Stimulated activated CD8-positive, alpha-beta memory T cell treated with anti-CD3 and anti-CD28 coated beads, Interleukin-12 subunit alpha, Interleukin-12 subunit beta, amount 100 ng/mL, for 1 hour (primary cell): ENCODE data around the gene PPA2.

Source experiments
- DNase-seq: peaks from one replicate; pipeline ENCODE4 v3.0.0-alpha.2; 2020; ENCODE audit warnings: low read depth

The PPA2 gene

DNA sequence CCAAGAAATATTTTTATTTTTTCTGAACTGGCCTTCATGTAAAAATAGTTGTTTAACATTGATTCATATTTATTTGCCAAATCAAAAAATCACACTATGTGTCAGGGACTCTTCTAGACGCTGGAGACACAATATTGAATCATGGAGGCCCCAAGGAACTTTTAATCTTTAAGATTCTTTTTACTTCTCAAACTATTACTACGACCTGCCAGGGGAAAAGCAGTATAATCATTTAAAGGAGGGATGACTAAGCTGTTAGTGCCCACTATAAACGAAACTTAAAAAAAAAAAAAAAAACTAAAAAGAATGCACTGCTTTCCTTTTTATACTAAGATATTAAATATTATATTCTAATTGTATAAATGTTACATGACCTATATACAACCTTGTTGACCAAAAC, 84.7 kb downstream of the PPA2 start:
- no peak for DNase-seq

DNA sequence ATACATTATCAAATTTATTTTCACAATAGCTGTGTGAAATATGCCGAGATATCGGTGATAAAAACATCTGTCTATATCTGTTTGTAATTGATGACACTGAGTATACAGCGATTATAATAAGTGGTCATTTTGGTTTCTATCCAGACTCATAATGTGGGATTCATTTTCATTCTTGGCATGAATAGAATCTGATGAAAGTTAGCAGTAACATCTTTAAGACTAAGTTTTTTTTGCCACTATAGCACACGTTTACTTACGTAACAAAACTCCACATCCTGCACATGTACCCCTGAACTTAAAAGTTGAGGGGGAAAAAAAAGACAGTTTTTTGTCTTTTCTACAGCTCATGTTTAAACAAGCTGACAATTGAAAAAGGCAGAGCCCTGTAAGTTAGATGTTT, 86.4 kb downstream of the PPA2 start:
- DNase-seq = no peak

DNA sequence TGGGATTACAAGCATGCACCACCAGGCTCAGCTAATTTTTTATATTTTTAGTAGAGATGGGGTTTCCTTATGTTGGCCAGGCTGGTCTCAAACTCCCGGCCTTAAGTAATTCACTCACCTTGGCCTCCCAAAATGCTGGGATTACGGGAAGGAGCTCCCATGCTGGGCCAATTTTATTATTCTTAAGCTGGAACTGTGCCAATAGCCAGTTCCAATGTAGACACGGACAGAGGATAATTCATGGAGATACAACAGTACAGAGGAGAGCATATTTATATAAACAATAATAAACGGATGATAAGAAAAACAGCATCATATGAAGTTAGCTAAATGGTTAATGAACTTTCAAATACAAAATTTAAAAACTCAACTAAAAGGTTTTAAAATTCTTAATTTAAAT, 87.8 kb downstream of the PPA2 start:
- DNase-seq = no peak

DNA sequence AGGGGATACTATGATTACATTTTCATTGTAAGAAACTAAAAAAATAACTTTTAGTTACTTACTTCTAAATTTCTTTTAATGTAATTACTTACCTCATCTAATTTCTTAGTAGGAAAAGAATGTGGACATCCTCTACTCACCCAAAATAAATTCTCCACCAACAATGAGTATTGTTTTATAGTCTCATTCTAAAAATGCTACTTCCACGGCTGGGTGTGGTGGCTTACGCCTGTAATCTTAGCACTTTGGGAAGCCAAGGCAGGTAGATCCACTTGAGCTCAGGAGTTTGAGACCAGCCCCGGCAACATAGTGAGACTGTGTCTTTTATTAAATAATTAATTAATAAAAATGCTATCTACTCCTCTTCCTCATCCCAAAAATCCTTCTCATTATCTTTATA, 99.8 kb downstream of the PPA2 start:
- DNase-seq = no peak

DNA sequence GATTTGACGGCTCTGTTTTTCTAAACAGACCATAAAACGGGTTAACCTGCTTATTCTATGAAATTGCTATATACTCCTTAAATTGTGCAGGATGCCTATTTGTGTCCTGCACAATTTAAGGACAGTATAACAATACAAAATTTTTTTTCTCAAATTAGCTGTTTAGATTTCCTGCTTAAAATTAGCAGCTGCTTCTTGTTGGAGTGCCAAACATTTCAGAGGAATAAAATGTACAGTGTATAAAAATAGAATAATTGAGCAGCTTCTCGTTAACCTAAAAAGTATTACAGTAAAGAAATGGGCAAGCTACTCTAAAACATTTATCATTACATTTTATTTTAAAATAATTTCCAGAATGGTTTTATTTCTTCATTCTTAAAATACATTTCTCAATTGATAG, 100.5 kb downstream of the PPA2 start:
- no peak for DNase-seq

DNA sequence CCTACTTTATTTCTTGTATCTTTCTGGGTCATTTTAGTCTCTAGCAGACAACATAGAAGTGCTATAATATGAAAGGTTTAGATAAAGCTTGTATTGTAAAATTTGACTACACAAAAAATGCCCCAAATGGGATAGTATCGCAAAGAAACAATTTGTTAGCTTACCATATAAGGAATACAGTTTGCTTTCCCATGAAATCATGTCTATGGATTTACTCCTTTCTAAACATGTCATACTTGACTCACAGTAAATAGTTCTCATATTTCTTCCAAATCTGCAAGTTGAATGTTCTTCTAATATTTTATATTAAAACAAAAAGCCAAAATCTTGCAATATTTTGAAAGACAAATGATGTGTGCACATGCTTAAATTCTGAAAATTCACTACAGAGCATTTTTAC, 103.9 kb downstream of the PPA2 start:
- DNase-seq = no peak

DNA sequence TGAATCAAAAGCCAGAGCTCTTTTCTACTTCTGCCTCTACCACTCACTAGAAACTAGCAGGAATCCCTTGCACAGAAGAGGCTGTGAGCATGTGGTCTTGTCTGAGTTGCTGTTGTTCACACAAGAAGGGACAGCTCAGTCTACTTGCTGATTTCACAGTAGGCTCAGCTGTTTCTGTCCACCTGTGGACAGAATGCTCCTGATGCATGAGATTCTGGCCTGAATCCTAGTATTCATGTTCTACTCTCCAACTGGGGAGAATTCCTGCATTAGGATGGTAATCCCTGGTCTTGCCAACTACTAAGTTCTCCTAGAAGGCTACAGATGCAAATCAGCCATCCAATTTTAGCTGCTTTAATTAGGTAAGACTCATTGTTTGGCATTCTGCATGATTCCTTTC, 112.8 kb downstream of the PPA2 start:
- DNase-seq = no peak

DNA sequence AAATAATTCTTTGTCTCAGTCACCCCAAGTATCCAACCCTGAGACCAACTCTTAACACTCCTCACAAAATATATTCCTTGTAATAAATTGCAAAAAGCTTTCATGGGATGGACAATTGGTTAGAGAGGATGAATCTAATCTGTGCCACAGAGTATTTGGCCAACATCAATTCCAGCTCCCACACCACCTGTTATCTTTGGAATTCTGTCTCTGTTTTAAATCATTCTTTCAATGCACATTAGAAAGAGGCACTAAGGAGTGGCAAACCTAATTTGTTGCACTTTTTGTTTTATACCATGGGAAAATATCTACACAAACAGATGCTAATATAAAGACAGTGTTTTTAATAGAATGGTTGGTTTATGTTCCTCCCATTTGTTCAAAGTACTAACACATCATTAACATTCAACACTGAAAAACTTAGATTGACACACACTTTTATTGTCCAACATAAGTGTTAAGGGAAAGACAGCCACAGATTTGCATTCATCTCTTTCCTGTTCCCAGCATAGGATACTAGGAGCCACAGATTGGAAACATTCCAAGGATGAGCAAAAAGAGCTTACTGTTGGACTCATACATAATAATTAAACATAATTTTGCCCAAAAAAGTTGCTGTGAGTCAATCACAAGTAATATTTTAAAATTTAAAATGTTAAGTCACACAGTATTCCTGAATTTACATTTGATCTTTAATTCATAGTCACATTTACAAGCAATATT, 116.4 kb downstream of the PPA2 start:
- DNase-seq = no peak

DNA sequence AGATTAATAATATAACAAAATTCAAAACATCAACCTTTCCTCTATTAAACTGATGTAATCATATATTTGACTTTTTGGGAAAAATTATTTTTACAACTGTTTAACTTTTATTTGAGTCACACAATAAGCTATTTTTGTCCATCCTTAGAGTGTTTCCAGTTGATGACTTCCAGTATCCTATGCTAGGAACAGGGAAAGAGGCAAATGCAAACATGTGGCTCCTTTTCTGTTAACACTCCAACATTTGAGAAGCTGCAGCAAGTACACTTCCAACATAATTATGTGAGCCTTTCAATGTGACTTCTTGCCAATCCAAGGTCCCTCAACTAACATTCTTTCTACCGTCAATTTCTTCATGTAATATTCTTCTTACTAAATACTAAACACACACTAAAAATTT, 117.7 kb downstream of the PPA2 start:
- no peak for DNase-seq

DNA sequence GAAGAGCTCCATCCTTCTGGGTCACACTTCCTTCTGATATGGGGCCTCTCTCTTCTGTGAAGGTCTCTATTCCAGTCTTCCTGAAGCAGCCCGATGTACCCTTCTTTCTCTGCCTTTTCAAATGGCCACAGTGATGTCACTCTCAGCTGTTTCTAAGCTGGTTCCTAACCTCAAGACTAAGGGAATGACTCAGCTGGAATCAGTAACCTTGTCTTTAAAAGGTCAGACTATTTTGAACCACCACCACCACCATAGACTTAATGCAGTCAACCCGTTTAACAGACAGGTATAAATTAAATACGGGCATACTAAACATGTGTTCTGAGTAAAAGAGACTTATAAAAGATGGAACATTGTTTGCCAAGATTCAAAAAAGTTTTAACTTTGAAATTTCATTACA, 121.0 kb downstream of the PPA2 start:
- no peak for DNase-seq

DNA sequence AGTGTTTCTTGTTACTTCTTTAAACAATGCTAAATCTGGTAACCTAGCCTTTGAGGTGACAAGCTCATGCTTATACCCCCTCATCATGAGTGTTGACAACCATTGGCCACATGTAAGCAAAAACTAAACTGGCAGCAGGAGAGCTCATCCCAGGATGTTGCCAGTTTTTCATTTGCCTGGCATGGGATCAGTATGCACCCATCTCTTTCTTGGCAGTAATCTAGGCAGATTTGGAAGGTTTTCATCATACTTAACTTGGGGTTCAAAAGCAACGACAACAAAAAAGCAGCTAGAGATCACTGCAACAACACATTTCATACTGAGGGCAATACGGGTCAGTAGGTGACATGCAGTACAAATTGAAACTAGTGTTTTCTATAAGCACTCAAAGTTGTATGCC, 122.0 kb downstream of the PPA2 start:
- no peak for DNase-seq

DNA sequence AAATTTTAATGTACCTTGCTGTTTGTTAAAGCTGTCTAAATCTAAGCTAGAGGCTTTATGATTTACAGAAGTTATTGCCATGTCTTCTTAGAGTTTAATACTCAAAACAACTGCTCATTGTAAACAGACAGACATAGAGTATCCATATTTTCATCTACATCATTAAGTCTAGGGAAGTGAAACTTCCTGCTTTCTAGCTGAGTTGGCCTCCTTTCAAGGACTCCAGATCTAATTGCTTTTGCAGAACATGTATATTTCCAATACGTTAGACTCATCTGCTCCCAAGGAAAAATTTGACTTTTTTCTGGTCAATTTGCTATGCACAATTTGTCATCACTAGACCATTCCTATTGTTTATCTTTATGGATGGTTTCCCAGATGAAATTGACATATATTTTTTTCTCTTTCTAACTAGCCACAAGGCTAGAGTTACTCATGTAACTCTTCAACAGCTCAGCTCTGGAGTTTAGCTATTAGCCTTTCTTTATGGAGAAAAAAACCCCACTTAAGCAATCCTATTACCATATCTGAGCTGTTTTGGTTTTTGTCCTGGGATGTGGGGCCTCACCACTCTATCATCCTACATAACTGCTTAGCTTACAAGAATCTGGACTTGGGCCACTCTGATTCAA, 122.9 kb downstream of the PPA2 start:
- DNase-seq = no peak

DNA sequence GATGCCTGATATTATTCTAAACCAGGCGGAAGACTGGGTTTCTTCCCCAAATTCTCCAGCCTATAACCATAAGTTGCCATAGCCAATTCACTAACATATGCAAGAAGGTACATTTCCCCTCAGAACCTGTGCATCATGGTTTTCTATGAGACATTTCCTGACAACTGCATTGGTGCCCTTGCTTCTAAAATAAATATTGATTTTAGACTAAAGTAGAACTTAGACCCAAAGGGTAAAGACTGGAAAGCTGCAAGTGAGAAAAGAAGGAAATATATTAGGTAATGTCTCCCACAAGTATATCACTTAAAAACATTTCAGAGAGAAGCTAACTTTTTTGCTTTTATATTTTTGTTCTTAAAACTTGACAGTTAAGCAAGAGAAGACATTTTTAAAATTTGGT, 125.1 kb downstream of the PPA2 start:
- DNase-seq = no peak

DNA sequence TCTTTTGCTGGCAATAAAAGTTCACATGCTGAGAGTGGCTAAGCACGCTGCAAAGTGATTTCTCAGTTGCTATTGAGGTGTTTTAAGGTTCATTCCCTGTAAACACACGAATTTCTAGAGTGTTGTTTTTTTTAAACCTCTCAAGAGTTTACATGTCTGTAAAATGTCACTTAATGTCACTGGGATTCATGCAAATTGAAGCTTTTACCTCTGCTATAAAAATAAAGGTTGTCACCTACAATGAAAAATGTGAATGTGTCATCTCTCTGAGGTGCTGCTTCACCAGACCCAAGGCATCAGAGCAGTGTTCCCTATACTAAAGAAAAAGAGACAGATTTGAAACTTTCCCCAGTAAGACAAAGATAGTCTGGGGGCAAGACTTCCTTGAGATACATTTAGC, 127.0 kb downstream of the PPA2 start:
- DNase-seq = no peak

DNA sequence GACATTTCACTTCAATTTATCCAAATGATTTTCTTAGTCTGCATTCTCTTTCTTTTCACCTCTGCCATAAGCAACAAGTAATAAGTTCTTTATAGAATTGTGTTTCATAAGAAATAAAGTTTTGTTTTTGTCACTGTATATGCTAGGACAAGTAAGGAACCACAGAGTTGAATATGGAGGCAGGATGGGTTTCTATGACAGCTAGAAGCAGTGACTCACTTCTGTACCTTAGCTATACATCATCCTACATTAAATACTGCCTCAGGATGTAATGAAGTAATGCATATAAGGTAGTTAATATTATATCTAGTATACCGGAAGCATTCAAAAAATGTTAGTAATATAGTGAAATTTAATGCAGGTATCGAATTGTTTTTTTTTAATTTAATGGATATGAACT, 128.0 kb downstream of the PPA2 start:
- no peak for DNase-seq

DNA sequence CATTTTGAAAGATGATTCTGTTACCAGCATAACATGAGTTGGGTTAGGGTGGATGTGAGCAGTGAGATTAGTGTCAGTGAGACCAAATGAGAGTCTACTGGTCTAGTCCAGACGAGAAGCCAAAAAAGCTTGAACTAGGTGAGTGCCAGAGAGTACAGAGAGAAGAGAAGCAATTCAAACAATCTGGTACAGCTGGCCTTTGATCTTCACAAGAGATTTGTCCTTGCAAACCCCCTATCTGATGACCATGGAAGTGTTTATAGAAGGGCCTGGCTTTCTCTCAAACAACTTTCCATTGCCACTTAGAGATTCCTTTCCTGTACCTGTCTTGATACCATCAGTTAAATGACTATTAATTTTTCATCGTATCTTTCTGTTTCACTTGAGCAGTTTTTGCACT, 128.5 kb downstream of the PPA2 start:
- no peak for DNase-seq

DNA sequence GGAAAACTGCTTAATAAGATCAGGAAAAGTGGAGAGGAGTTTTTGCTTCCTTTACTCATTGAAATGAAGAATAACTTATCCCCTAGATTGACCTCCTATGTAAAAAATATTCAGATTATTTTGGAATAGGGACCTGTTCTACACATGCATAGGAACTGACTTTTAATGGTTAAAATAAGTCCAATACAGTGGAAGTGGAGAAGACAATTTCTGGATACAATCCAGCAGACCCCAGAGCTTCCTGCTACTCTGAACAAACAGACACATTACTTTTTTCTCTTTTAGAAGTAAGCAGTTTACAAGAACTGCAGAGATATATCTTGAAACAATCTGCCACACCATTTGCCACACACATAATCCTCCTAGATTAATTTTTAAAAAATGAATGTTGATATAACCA, 129.7 kb downstream of the PPA2 start:
- DNase-seq = no peak

DNA sequence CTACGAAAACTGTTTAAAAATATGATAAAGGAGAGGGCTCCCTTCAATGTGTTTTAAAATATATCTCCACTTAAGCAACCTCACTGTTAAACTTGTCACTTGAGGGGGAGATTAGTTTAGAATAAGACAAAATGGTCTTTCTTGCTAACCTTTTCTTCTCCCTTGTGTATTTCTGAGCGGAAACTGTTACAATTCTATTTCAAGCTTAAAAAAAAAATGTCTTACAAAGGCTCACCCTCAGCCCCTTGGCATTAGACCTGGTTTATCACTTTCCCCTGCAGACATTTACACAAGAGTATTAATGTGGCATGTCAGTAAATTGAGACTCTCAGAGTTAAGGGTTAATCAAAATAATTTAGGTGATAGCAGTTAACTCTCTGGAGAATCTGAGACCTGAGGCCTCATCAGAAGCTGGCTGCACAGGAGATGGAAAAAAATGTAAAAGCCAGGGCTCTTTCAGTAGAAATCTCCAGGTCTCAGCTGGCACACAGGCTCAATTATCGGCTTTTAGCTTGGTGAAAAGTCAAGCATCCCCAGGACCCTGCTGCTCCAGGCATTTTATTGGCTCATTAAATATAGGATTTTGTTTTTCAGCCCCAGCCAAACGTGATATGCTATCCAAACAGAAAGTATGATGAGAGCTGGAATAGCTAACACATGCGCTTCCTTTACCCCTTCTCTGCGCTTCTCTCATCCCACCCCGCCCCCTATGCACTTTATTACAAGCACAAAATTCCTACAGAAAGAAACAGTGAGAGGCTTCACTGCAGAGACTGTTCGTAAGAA, 130.5 kb downstream of the PPA2 start:
- no peak for DNase-seq

DNA sequence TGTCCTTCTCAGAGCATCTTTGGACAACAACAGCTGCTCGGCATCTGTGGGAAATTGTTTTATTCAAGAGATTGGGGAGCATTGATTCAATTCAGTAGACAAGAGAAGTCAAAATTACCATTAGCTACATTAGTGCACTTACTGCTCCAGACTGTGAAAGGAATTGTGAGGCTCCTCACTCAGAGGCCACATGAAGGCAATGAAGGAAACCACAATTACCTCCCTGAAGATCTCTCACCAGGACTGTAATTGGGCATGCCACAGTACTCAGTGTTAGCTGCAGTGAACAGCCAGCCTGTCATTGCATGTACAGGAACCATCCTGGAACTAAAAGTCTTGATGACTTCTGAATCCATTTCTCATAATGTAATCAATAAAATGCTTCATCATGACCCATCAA, 144.8 kb downstream of the PPA2 start:
- no peak for DNase-seq

DNA sequence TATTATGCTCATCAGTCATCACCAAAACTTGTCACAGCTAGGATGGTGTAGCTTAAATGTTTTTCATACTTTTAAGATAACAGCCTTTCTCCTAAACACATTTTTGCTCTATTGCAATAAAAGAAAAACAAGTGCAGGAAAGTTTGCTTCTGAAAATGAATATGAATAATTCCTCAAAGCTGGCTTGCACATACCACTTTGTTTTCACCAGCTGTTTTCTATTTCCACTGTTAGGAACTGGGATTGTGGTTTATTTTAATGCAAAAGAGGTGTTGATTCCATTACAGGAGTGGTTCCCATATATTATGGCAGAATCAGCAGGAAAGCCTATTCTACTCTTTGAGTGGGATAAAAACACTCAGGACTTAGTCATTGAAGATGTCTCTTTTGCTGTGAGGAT, 145.9 kb downstream of the PPA2 start:
- no peak for DNase-seq

DNA sequence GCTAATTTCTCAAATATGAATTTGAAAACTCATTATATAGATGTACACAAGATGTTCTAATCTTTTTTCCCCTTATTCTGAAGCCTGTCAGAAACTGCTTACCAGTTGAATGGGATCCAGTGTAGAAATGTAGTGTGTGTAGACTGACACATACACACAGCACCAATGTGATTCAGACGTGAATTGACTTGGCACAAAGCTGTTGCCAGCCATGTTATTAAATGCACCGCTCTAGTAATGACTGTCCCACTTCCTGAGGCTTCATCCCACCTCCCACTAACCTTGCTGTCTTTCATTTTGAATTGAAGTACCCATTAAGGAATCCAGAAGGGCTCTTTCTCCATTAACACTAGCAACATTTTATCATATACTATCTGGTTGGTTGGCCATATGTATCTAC, 146.6 kb downstream of the PPA2 start:
- no peak for DNase-seq
